ENCODE measurements around the gene TMEM132E.

GRCh38 chr17:34626121-34626681, 46.8 kb downstream of the TMEM132E start:
- TF ChIP-seq POLR2A (IDR thresholded peaks at IDR 0.05; ENCODE audit: low read length): no peak
- no peak for TF ChIP-seq GATA1 (IDR thresholded peaks at IDR 0.05; ENCODE audit: low read depth, low read length)
